ENCODE results near the gene ERVV-1. TPM values are rescaled to one million over a fixed set of nuclear protein-coding genes. Genes with fewer than 3 reads are reported as not detected.

The ERVV-1 gene, protein sequence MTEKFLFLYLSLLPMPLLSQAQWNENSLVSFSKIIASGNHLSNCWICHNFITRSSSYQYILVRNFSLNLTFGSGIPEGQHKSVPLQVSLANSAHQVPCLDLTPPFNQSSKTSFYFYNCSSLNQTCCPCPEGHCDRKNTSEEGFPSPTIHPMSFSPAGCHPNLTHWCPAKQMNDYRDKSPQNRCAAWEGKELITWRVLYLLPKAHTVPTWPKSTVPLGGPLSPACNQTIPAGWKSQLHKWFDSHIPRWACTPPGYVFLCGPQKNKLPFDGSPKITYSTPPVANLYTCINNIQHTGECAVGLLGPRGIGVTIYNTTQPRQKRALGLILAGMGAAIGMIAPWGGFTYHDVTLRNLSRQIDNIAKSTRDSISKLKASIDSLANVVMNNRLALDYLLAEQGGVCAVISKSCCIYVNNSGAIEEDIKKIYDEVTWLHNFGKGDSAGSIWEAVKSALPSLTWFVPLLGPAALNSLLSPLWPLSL
- not detected in 2 replicates for total RNA-seq

DNA sequence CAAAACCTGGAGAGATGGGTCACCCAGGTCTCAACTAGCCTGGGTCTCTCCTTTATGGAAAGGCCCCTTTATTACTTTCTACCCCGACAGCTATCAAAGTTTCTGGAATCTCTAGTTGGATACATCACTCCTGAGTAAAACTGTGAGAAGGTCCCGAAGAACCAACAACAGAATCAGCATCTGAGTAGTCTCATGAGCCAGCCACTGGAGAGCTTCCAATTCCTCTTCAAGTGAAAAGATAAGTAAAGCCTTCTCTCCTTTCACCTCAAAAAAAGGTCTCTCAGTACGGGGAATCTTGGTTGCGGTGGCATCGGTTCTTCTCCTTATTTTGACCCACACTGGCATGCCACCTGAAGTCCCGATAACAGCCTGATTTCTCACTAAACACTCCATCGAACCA, at the start of gene ERVV-1:
TSS of gene ERVV-1 (plus strand) at position 301 of the 400 bp plus-strand sequence. CDS start 170 bp downstream, outside the sequence.

Other genes starting within 250 kb of the ERVV-1 start
- 3.4 and 4.2 TPM in 2 replicates for gene ZNF600, start 227.1 kb upstream of the ERVV-1 start, total RNA-seq
- 19.7 and 20.1 TPM in 2 replicates for gene ZNF28, start 192.3 kb upstream of the ERVV-1 start, total RNA-seq
- gene ZNF468, start 156.3 kb upstream of the ERVV-1 start, total RNA-seq: 20.3 and 27.1 TPM in 2 replicates
- 11.7 and 16.3 TPM in 2 replicates for gene ZNF320, start 116.3 kb upstream of the ERVV-1 start, total RNA-seq
- 4.5 and 13.0 TPM in 2 replicates for gene ZNF888, start 90.5 kb upstream of the ERVV-1 start, total RNA-seq
- gene ZNF816, start 51.0 kb upstream of the ERVV-1 start, total RNA-seq: 10.2 and 16.1 TPM in 2 replicates
- under 0.01 TPM in 1 of 2 replicates, not detected in the other for gene ERVV-2, start 30.8 kb downstream of the ERVV-1 start, total RNA-seq
- gene ZNF160, start 89.5 kb downstream of the ERVV-1 start, total RNA-seq: 27.2 and 43.7 TPM in 2 replicates
- 5.8 and 11.0 TPM in 2 replicates for gene ZNF415, start 119.0 kb downstream of the ERVV-1 start, total RNA-seq
- gene ZNF347, start 145.1 kb downstream of the ERVV-1 start, total RNA-seq: 5.2 and 8.5 TPM in 2 replicates
- gene ZNF665, start 179.4 kb downstream of the ERVV-1 start, total RNA-seq: 3.6 and 6.8 TPM in 2 replicates
- 9.4 and 19.2 TPM in 2 replicates for gene ZNF677, start 241.0 kb downstream of the ERVV-1 start, total RNA-seq
- not detected in 2 replicates for gene VN1R2, start 244.4 kb downstream of the ERVV-1 start, total RNA-seq

Measured in regular cardiac myocyte (primary cell).